PC-9 (cell line): ENCODE results near the gene KLF13.

ENCODE experiments used
- EZH2 ChIP-seq: fragments of 200-600 bp; sonication (generic); IDR thresholded peaks from 2 replicates; pipeline ENCODE4 v1.8.0; 2017; ENCODE audit warnings: antibody characterized with exemption, low read depth
- TF ChIP-seq, protein P1 (sequence below): fragments of 200-600 bp; sonication (generic); conservative IDR thresholded peaks from 2 replicates; pipeline ENCODE4 v1.6.1; 2017; ENCODE audit warnings: mixed run types, antibody characterized with exemption, mild to moderate bottlenecking, moderate library complexity

DNA sequence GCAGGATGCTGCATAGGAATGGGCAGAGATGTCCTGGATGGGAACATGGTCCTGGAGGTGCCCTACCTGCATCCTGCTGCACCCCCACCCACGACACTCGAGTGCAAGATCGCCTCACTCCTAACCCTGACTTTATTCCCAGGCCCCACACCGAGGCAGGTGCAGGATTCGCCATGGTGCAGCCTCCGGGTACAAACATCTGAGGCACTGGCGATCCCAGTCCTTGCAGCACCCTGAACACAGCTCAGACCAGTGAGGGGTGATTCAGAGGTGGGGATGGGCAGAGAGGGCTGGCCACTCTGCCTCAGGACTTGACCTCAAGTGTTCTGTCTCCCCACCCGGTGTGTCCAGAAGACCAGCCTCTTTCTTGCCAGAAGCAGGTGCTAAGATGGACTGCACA, 49.1 kb downstream of the KLF13 start:
- TF ChIP-seq, protein P1, sequence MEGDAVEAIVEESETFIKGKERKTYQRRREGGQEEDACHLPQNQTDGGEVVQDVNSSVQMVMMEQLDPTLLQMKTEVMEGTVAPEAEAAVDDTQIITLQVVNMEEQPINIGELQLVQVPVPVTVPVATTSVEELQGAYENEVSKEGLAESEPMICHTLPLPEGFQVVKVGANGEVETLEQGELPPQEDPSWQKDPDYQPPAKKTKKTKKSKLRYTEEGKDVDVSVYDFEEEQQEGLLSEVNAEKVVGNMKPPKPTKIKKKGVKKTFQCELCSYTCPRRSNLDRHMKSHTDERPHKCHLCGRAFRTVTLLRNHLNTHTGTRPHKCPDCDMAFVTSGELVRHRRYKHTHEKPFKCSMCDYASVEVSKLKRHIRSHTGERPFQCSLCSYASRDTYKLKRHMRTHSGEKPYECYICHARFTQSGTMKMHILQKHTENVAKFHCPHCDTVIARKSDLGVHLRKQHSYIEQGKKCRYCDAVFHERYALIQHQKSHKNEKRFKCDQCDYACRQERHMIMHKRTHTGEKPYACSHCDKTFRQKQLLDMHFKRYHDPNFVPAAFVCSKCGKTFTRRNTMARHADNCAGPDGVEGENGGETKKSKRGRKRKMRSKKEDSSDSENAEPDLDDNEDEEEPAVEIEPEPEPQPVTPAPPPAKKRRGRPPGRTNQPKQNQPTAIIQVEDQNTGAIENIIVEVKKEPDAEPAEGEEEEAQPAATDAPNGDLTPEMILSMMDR, result no peak
- TF ChIP-seq EZH2, result no peak
